Neural cell (in vitro differentiated cells): ENCODE data around the gene CSAD.

Source experiments
- CTCF ChIP-seq: fragments of 450-650 bp; IDR thresholded peaks from 2 replicates; pipeline ENCODE4 v1.5.1; 2014; ENCODE audit warnings: antibody characterized with exemption, mild to moderate bottlenecking, moderate library complexity; ENCODE audit not compliant: poor library complexity, severe bottlenecking
- EZH2 ChIP-seq: fragments of 200-600, 300-800 bp; shearing (Covaris generic), sonication (generic); IDR thresholded peaks from 2 replicates; pipeline ENCODE4 v1.6.1; 2014; ENCODE audit warnings: antibody characterized with exemption, low read length, borderline replicate concordance, mild to moderate bottlenecking; ENCODE audit not compliant: insufficient read depth, poor library complexity, severe bottlenecking
- MXI1 ChIP-seq: fragments of 450-650 bp; conservative IDR thresholded peaks from 2 replicates; pipeline ENCODE4 v1.6.1; 2014; ENCODE audit warnings: antibody characterized with exemption, mild to moderate bottlenecking; ENCODE audit not compliant: poor library complexity, severe bottlenecking
- REST ChIP-seq: IDR thresholded peaks from 2 replicates; pipeline ENCODE4 v1.6.1; 2012; ENCODE audit warnings: borderline replicate concordance

- TF ChIP-seq CTCF (no peak), MXI1 (no peak), REST (no peak), EZH2 (no peak)
Measured at GRCh38 chr12:53230108-53230845, 49.6 kb upstream of the CSAD start.
